Esophagus squamous epithelium (tissue), 5 donors: ENCODE measurements around the gene SLC9A7. TPM values are rescaled to one million over a fixed set of nuclear protein-coding genes. Genes with fewer than 3 reads are reported as not detected.
A peak's percentile ranks its signal among the peaks of the same experiment; 100 is the strongest.

ENCODE experiments used
- DNase-seq: peaks from one replicate; lab custom pipeline; 2025; lab: John Stamatoyannopoulos, UW
- H3K27ac ChIP-seq, 4 donors: fragments of 200-600 bp; sonication (generic); one replicate each; pipeline ENCODE4 v1.5.1; 2016 to 2019; ENCODE audit warnings: mild to moderate bottlenecking in 1 of 4
- H3K27me3 ChIP-seq, 4 donors: fragments of 200-600 bp; sonication (generic); 1 replicate in 3 of 4; 2 replicates in 1 of 4; pipeline versions ENCODE4 v1.5.1 to v1.6.0; 2017 to 2021; ENCODE audit warnings: antibody characterized with exemption in 1 of 4
- H3K36me3 ChIP-seq, 3 donors: fragments of 200-600 bp; sonication (generic); one replicate each; pipeline ENCODE4 v1.5.1; 2016 to 2019
- H3K4me1 ChIP-seq, 3 donors: fragments of 200-600 bp; sonication (generic); one replicate each; pipeline ENCODE4 v1.5.1; 2017 to 2019
- H3K4me3 ChIP-seq, 4 donors: fragments of 200-600 bp; sonication (generic); 1 replicate in 3 of 4; 2 replicates in 1 of 4; pipeline ENCODE4 v1.5.1; 2016 to 2019; ENCODE audit warnings: mild to moderate bottlenecking in 2 of 4, moderate library complexity in 1 of 4
- H3K9me3 ChIP-seq, 3 donors: fragments of 200-600 bp; sonication (generic); one replicate each; pipeline ENCODE4 v1.5.1; 2016 to 2019
- POLR2A ChIP-seq, 4 donors: fragments of 450-650 bp; IDR thresholded peaks; one replicate each; pipeline ENCODE4 v1.6.1; 2017; ENCODE audit warnings: antibody characterized with exemption in 4 of 4, mild to moderate bottlenecking in 4 of 4, moderate library complexity in 3 of 4
- WGBS, 2 donors: methylation state at CpG; one replicate each; pipeline ENCODE4 v1.1.5; 2018; 5-methylcytosine and 5-hydroxymethylcytosine counted together
- intact Hi-C: fragments of 100-400 bp; cut with DNase I; formaldehyde crosslinking; loops from one replicate; pipeline ENCODE4 v1.15.0; 2022
- total RNA-seq, 4 donors: library from RNA; depleted of rRNA; stranded (reverse); fragments of >200 nt; gene quantifications; one replicate each; pipeline ENCODE4 v1.1.0, GENCODE V29; 2016
- TF ChIP-seq, protein P1 (sequence below), 6 experiments: fragments of 450-650 bp in 4 of 6; fragments of 200-600 bp in 2 of 6; sonication (generic) in 2 of 6; IDR thresholded peaks; one replicate each; pipeline ENCODE4 v1.5.1; 2016 to 2019; ENCODE audit warnings: antibody characterized with exemption in 6 of 6, mild to moderate bottlenecking in 4 of 6, moderate library complexity in 4 of 6
- donor health status: DM: yes; HTN: yes; CAD: no.

Gene SLC9A7
- total RNA-seq, 4 donors from 2014 or later: 6.4 to 16.4 (median 8.4) TPM

DNA sequence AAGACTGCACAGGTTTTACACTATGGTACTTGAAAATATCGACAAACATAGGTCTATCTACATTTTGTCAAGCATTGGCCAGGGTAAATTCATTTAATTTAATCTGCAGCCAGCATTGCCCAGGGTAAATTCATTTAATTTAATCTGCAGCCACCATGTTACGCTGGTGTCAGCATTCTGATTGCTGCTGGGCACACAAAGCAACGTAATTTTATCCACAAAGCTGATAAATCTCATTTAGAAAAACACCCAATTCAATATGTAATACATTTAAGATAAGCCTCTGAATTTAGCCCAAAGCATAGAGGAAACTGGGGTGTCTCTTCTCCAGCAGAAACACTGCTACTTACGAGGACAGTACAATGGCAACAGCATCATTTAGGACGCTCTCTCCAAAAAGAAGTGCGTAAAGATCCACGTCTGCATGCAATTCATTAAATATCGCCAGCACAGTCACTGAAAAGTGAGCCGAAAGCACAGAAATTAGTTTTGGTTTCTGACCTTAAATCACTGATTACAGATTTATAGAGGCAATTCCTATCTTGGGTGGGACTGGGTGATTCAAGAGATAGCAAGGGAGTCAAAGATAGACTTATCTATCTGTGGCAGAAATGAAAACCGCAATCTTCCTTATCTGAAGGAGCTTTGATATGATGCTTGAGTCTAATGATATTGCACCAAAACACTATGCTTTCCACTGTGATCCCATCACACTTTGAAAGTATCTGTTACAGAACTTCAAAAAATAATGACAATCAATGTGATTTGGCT lies 96.5 kb downstream of the SLC9A7 start:
- intact Hi-C loops: no loop called here
- H3K4me1 ChIP-seq: peaks cover 0 to 16% (median 3%) of the 10 kb centered on the region in 3 donors
- no peak overlapping the region for H3K27ac ChIP-seq
- no peaks in the 10 kb centered on the region for H3K27me3 ChIP-seq
- TF ChIP-seq POLR2A (IDR thresholded peaks at IDR 0.05): no peak
- TF ChIP-seq, protein P1, sequence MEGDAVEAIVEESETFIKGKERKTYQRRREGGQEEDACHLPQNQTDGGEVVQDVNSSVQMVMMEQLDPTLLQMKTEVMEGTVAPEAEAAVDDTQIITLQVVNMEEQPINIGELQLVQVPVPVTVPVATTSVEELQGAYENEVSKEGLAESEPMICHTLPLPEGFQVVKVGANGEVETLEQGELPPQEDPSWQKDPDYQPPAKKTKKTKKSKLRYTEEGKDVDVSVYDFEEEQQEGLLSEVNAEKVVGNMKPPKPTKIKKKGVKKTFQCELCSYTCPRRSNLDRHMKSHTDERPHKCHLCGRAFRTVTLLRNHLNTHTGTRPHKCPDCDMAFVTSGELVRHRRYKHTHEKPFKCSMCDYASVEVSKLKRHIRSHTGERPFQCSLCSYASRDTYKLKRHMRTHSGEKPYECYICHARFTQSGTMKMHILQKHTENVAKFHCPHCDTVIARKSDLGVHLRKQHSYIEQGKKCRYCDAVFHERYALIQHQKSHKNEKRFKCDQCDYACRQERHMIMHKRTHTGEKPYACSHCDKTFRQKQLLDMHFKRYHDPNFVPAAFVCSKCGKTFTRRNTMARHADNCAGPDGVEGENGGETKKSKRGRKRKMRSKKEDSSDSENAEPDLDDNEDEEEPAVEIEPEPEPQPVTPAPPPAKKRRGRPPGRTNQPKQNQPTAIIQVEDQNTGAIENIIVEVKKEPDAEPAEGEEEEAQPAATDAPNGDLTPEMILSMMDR (IDR thresholded peaks at IDR 0.05): no peak
- H3K4me3 ChIP-seq: no peak overlapping the region
- 79 to 88% methylated on average over 10 of the region's 10 CpGs for WGBS, 2 donors
- no peaks in the 10 kb centered on the region for H3K9me3 ChIP-seq
- no peak for DNase-seq
- no peaks in the 10 kb centered on the region for H3K36me3 ChIP-seq

DNA sequence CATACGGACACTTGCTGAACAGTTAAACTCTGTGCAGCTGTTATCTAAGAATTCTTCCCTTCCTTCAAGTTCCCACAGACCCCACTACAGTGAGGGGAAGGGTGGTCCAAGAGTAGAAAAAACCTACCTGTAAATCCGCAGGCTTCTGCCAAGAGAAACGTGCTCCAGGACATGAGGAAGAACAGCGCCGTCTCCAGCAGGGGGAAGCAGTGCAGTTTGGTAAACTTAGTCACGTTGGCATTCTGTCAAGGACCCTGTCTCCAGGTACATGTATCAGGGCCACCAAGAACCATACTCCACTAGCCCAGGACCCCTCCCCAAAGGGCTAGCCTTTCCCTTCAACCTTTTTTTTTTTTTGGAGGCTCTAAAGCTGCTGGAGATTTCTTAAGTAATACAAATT lies 105.4 kb downstream of the SLC9A7 start:
- 7 to 31% methylated on average over 5 to 6 of the region's 6 CpGs for WGBS, 2 donors
- no peak for TF ChIP-seq POLR2A (IDR thresholded peaks at IDR 0.05)
- TF ChIP-seq, protein P1 (IDR thresholded peaks at IDR 0.05): peak in 2 of 6 experiments; percentile 9 to 39
- Histone ChIP-seq H3K27ac (no peak overlapping the region), H3K36me3 (no peaks in the 10 kb centered on the region), H3K9me3 (no peaks in the 10 kb centered on the region), H3K4me3 (no peak overlapping the region), H3K27me3 (no peaks in the 10 kb centered on the region), H3K4me1 (peaks cover 0 to 26% (median 0%) of the 10 kb centered on the region in 3 donors)
- DNase-seq: no peak
- intact Hi-C loops: no loop called here

DNA sequence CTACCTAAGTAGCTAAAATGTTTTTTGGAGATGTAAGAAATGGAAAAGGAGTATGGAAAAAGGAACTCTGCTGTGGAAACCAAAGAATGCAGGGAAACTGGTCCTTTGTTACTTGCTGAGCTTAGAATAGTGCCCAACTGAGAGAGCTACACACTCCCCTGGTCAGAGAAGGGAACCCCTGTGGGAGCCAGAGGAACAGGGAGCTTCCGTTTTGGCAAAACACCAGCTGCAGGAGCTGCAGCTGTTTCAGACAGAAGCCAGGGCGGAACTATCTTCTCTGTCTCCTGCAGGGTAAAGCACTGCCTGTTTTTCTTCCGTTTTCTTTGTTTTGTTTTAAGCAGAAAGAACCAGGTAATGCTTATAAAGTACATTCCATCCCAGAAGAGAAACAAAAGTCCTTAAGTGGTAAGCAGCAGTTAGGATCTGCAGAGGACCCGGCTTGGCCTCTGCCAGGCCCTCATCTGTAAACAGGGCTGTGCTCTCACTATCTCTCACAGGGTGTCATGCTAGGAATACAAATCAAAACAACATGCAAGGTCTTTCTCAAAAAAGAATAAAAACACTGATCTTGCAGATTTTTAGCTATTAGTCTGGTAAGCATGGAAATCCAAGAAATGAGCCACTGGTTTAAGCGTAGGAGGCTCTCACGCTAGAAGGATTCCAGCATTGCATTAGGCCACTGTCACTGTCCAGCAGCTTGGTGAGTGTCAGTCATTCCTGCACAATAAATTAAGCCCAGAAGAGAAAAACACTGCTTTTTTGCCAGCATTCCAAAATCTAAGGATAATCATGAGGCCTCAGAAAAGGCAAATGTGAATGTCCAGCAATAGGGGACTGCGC lies 109.3 kb downstream of the SLC9A7 start:
- TF ChIP-seq POLR2A (IDR thresholded peaks at IDR 0.05): no peak
- TF ChIP-seq, protein P1 (IDR thresholded peaks at IDR 0.05): no peak
- Histone ChIP-seq H3K27ac (peak overlapping the region in 1 of 4 donors; percentile 17), H3K9me3 (no peaks in the 10 kb centered on the region), H3K4me3 (no peak overlapping the region), H3K27me3 (no peaks in the 10 kb centered on the region), H3K4me1 (peaks cover 0 to 26% (median 0%) of the 10 kb centered on the region in 3 donors), H3K36me3 (no peaks in the 10 kb centered on the region)
- 56 to 60% methylated on average over 6 to 7 of the region's 7 CpGs for WGBS, 2 donors
- DNase-seq: no peak
- intact Hi-C loops: no loop called here

DNA sequence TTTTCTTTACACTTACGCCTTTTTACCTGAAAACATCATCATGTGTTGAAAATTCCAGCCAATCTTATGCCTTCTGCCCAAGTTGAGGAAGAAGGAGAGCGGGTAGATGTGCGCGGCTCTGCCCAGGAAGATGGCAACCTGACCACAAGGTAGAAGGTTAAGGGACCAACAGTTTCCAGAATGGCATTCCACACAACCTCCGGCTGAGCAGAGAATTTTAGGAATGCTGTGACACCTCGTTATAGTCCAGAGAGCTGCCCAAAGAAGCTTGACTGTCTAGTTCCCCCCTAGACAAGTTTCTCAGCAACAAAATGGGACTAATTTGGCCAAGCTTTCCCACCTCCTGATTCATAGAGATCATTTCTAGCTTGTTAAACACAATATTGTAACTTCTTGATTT lies 110.3 kb downstream of the SLC9A7 start:
- no peak overlapping the region for H3K4me3 ChIP-seq
- TF ChIP-seq POLR2A (IDR thresholded peaks at IDR 0.05): no peak
- TF ChIP-seq, protein P1 (IDR thresholded peaks at IDR 0.05): no peak
- no peaks in the 10 kb centered on the region for H3K36me3 ChIP-seq
- no peak for DNase-seq
- peaks cover 0 to 23% (median 0%) of the 10 kb centered on the region in 3 donors for H3K4me1 ChIP-seq
- WGBS, 2 donors: 79 to 100% methylated on average over 1 to 6 of the region's 6 CpGs
- H3K9me3 ChIP-seq: no peaks in the 10 kb centered on the region
- intact Hi-C loops: no loop called here
- no peak overlapping the region for H3K27ac ChIP-seq
- H3K27me3 ChIP-seq: no peaks in the 10 kb centered on the region

DNA sequence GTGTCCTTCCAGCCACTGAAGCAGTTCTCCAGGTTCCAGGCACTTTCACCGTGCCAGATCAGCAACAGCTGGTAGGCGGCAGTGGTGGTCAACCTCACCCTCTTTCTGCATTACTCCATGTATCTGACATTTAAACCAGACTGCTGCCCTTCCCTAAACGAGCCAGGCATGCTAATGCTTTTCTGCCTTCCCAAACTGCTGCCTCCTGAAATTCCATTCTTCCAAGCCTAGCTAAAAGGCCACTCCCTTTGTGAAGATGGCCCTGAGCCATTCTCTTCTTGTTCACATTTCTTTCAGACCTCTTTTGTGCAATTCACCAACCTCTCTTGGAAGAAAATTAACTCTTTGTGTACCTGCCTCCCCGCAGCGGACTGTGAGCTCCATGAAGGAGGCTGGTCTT lies 111.7 kb downstream of the SLC9A7 start:
- Histone ChIP-seq H3K27me3 (no peaks in the 10 kb centered on the region), H3K36me3 (no peaks in the 10 kb centered on the region), H3K4me1 (peaks cover 0 to 15% (median 0%) of the 10 kb centered on the region in 3 donors), H3K4me3 (no peak overlapping the region), H3K27ac (no peak overlapping the region), H3K9me3 (no peaks in the 10 kb centered on the region)
- intact Hi-C loops: no loop called here
- WGBS, 2 donors: 57 to 61% methylated on average over 3 to 4 of the region's 5 CpGs
- no peak for TF ChIP-seq POLR2A (IDR thresholded peaks at IDR 0.05)
- TF ChIP-seq, protein P1 (IDR thresholded peaks at IDR 0.05): no peak
- DNase-seq: no peak
